Activated effector memory CD4-positive, alpha-beta T cell treated with anti-CD3 and anti-CD28 coated beads, Interleukin-2, amount 50 U/mL, for 16 hours (primary cell): ENCODE results near the gene SUPT3H.

Experiments
- DNase-seq: peaks from one replicate; pipeline ENCODE4 v3.0.0-alpha.2; 2020

Gene SUPT3H

GRCh38 chr6:44779130-44779826, 598.5 kb downstream of the SUPT3H start:
- no peak for DNase-seq
